Tongue (tissue), 3 donors: ENCODE data around the gene AQP3. TPM values are rescaled to one million over a fixed set of nuclear protein-coding genes. Genes with fewer than 3 reads are reported as not detected.
"Not testable (repeated sequence)": the region's sequence is repeated elsewhere in the genome, so short reads cannot be mapped to it uniquely, and the experiment has no call there.

Experiments
- DNase-seq: peaks from one replicate; pipeline ENCODE4 v3.0.0-alpha.2; 2015
- small RNA-seq: library from RNA; depleted of rRNA; stranded (forward); fragments of <200 nt; gene quantifications from one replicate; pipeline ENCODE3, GENCODE V24; 2014; ENCODE audit warnings: low replicate concordance
- total RNA-seq: library from RNA; depleted of rRNA; stranded (reverse); fragments of >200 nt; gene quantifications from one replicate; pipeline ENCODE4 v1.2.3, GENCODE V29; 2014

The AQP3 gene
- total RNA-seq, 1 donor from 2014 or later, result 143 TPM

DNA sequence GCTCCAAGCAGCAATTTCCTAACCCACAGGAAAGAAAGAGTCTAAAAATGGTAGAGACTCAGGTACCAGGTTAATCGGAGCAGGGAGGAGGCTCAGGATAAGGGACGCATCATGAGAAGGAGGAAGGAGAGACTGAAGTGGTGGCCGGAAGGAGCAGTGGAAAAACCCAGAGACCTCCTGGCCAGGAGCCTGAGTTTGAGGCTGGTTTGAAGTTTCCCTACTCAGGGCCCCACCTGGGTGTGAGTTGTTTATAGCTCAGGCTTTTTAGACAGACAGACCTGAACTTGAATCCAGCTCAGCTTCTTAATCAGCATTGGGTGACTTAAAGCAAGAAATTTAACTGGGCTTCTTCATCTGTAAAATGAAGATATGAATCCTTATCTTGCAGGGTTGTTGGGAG lies 33.1 kb downstream of the AQP3 start:
- peak; percentile 38 for DNase-seq

DNA sequence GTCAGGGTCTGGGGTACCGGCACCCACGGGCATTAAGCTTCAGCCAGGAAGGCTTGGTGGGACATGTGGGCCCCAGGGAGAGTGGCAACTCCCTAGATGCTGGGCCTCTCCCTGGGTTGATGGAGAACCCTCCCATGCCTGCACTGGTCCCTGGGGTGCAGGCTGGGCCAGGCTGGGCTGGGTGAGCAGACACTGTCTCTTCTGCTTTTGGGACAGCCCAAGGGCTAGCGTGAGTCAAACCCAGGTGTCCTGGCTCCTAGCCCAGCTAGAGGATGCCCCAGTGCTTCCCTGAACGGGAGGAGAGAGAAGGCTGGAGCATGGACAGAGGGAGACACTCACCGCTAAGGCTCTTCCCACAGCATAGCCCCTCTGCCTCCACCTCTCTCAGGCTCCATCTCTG lies 39.3 kb downstream of the AQP3 start:
- DNase-seq, result no peak

DNA sequence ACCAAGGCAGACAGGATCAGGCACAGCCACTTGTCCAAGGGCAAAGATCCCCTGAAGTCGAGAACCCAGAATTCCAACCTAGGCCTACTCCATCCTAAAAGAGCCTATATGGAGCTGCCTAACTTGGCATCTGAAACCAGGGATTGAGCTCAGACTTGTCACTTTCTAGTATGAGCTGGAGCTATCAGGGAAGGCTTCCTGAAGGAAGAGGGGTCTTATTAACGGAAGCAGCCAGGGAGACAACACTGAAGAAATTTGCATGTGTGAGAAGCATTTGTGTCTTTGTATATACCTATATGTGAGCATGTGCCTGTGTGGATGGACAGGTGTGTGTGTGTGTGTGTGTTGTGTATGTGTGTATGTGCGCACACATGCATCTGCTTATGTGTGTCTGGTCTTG lies 40.3 kb downstream of the AQP3 start:
- DNase-seq, result no peak

DNA sequence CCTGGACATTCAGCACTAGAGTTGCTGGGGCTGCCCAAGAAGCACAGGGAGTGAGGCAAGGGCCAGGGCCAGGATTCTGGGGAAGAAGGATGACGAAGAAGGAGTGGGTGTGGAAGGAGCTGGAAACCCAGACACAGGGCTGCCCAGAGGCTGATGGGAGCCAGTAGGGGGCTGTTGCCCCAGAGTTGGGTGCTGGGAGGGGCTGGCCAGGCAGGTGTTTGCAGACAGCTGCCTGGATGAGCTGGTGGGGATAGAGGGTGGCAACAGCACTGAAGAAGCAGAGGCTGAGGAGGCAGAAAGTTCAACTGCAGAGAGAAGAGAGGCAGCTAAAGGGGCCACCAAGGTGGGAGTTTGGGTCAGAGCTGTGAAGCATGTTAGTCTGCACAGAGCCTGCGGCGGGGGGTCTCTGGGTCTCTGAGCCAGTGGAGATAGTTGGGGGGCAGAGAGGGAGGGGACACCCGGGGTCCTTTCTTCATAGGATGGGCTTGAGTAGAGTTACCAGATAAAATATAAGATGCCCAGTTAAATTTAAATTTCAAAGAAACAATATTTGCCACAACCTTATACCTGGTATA lies 42.5 kb downstream of the AQP3 start:
- no peak for DNase-seq

DNA sequence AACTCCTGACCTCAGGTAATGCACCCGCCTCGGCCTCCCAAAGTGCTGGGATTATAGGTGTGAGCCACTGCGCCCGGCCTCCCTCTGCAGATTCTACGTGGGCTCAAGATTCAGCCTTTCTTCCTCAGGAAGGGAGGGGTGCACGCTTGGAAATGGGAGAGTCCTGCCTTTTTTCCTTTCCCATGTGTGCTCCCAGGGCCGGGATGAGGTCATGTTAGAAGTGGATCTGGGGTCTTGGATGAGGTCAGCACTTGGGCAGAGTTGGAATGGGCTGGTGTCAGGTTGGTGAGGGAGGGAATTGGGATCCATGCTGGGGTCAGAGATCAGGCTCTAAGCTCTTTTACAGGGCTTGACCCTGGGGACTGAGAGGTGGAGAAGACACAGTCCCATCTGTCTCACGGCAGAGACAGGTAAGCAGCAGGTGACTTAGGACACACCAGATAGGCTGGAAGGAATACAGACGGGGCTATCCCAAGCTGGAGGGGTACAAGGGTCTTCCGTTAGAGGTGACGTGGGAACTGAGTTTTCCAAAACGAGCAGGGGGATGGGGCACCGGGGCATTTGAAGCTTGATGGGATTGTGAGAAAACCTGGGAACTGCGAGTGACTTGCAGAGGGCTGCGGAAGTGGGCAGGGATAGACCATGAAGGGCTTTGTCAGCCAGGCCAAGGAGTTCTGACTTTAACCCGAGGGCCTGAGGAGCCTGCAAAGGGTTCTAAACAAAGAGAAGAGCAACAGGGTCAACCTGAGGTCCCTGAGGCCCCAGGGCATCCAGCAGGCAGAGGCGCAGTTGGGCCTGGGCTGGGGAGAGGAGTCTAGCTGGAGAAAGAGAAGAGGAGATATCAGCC lies 43.2 kb downstream of the AQP3 start:
- DNase-seq, result no peak

DNA sequence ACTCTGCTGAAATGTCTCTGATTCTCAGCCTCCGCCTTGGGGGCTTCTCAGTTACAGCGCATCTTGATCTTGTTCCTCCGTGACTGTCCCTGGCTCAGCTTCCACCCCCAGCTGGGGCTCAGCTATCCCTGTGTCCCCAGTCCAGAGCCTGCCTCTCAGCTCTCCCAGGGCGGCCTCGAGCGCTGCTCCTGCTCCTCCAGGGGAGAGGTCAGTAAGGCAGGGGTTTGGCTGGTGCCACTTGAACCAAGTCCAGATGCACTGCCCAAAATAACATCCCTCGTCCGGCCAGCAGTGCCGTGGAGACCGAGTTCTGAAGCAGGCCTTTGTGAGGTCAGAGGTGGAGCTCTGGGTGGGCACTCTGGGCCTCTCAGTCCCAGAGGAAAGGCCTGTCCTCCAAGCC lies 45.0 kb downstream of the AQP3 start, which contains the start of gene AQP7:
TSS of gene AQP7 (minus strand) at position 198 of the 400 bp plus-strand sequence. CDS start 1,306 bp downstream, outside the sequence.
- not testable (repeated sequence) for DNase-seq

DNA sequence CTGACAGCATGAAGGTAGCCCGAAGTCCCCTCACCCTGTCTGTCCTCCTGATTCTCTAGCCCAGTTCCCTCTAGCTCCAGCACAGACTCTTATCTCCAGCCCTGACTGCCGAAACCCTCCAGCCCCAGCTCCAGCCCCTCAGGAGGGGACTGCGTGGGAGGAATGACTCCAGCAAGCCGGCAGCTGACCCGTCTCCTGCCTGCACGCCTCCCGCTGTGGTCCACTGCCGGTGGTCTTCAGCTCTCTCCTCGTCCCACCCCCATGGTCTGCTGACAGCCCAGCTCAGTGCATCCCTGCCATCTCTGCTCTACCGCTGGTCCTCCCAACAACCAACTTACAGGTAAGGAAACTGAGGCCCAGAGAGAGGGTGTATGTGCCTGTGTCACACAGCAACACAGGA lies 45.6 kb downstream of the AQP3 start:
- not testable (repeated sequence) for DNase-seq

DNA sequence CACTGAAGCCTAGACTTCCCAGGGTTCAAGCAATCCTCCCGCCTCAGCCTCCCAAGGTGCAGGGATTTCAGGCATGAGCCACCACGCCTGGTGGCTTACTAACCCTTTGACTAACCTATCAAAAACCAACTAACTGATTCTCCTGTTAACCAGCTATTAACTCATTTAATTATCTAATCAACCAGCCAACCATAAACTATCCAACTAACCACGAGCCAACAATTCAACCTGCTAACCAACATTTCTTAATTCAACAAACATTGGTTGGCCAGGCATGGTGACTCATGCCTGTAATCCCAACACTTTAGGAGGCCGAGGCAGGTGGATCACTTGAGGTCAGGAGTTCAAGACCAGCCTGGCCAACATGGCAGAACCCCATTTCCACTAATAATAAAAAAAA lies 48.3 kb downstream of the AQP3 start:
- not testable (repeated sequence) for DNase-seq

DNA sequence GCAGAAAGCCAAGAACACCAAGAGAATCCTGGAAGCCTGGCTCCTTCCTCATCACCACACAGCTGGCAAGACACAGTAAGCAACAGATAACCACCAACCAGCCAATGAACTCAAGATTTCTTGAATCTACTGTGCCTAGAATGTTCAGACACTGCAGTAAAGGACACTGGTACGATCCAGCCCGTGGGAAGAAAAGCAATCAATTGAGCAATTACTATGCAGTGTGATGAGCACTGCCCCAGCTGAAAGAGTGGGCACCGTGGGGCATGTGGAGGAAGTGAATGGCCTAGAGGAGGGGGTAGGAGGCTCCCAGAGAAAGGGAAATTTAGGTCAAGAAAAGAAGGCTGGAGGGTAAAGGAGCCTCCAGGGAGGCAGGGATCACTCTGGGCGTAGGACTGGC lies 49.6 kb downstream of the AQP3 start:
- not testable (repeated sequence) for DNase-seq

DNA sequence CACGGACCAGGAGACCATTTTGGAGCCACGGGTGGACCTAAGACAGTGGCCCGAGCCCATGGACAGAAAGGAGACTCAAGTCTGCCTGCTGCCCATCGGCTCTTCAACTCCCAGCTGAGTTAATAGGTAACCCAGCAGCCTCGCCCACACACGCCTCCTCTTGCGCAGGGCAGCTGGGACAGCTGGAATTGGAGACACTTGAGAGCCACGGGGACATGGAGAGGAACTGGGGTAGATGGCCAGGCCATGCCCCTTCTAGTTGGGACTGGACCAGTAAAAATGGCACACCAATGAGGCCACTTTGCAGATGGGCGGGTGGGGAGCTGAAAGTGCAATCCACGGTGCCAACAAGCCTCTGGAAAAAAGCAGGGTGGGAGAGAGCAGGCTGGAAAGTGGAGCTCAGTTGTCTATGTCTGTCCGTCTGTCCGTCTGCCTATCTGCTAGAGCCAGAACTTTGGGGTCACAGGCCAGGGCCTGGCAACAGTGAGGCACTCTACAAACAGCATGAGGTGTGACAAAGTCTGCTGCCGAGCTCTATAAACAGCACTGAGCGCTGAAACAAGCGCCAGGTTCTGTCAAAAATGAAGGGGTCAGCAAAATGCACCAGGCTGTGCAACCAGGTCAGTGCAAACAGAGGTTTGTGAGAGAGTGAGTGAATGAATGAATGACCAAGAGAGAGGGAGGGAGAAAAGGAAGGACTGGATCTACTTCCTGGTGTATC lies 52.1 kb downstream of the AQP3 start:
- not testable (repeated sequence) for DNase-seq

DNA sequence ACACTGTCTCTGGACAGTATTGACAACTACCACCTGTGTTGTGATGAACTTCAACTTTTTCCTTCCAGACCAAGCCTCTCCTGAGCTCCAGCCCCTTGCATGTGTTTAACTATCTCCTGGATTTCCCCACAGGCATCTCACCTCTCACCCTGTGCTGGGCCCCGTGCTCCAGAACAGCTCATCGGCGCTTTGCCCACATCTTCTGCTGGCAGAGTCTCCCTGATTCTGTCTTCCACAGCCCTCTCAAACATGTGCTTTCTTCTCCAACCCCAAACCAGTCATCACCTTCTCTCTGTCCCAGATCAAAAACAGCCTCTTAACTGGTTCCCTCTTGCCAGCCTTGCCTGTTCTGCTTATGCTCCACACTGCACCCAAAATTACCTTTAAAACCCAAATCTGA lies 53.4 kb downstream of the AQP3 start:
- not testable (repeated sequence) for DNase-seq

DNA sequence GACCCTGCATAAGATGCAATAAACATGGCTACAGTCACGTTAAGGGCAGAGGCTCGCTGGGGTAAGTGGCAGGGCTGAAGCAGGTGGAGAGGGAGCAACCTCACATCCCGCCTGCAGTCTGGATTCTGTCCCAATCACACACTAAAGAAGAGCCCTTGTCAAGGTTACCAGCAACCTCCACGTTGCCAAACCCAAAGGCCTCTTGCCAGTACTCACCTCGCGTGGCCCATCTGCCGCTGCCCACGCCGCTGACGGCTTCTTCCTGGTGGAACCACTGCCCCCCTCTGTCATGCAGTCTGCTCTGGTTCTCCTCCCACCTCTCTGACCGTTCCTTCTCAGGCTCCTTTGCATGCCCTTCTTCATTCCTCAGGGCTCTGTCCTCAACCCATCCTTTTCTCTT lies 53.8 kb downstream of the AQP3 start:
- DNase-seq, result no peak

DNA sequence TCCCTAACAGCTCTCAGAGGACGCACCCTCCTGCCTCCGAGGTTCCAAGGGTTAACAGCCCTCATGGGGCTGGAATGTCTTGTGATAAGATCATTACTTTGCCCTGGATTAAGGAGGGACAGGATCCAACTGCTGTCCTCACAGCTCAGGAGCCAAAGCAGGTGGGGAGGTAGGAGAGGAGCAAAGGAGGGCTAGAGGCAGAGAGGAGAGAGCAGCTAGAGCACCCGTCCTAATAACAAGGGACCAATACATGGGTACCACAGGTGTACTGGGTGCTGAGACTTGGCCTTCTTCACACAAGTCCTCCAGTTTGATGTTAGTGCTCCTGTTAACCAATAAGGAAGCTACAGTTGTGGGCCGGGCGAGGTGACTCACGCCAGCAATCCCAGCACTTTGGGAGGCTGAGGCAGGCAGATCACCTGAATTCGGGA lies 54.8 kb downstream of the AQP3 start:
- DNase-seq, result not testable (repeated sequence)

Small RNAs within 50 kb of the gene (small RNA-seq; reads per million reads assigned to genes)
- gene AL356218.2, result not detected
- gene MIR6851, result not detected

Other genes with a start within 250 kb of the AQP3 start
- gene SPINK4, start 207.4 kb downstream of the AQP3 start, total RNA-seq, result not detected
- 141 TPM for gene BAG1, start 182.9 kb downstream of the AQP3 start, total RNA-seq
- 69.5 TPM for gene CHMP5, start 182.5 kb downstream of the AQP3 start, total RNA-seq
- 37.1 TPM for gene NFX1, start 157.1 kb downstream of the AQP3 start, total RNA-seq
- 8.4 TPM for gene AQP7, start 45.0 kb downstream of the AQP3 start, total RNA-seq
- 19.7 TPM for gene NOL6, start 26.3 kb upstream of the AQP3 start, total RNA-seq
- 6.6 TPM for gene ANKRD18B, start 76.7 kb upstream of the AQP3 start, total RNA-seq